Midbrain (tissue), 1 donor: ENCODE data around the gene SEPTIN8.

Experiments used
- DNase-seq: peaks from one replicate; lab custom pipeline; 2025; lab: John Stamatoyannopoulos, UW

The SEPTIN8 gene, protein sequence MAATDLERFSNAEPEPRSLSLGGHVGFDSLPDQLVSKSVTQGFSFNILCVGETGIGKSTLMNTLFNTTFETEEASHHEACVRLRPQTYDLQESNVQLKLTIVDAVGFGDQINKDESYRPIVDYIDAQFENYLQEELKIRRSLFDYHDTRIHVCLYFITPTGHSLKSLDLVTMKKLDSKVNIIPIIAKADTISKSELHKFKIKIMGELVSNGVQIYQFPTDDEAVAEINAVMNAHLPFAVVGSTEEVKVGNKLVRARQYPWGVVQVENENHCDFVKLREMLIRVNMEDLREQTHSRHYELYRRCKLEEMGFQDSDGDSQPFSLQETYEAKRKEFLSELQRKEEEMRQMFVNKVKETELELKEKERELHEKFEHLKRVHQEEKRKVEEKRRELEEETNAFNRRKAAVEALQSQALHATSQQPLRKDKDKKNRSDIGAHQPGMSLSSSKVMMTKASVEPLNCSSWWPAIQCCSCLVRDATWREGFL

DNA sequence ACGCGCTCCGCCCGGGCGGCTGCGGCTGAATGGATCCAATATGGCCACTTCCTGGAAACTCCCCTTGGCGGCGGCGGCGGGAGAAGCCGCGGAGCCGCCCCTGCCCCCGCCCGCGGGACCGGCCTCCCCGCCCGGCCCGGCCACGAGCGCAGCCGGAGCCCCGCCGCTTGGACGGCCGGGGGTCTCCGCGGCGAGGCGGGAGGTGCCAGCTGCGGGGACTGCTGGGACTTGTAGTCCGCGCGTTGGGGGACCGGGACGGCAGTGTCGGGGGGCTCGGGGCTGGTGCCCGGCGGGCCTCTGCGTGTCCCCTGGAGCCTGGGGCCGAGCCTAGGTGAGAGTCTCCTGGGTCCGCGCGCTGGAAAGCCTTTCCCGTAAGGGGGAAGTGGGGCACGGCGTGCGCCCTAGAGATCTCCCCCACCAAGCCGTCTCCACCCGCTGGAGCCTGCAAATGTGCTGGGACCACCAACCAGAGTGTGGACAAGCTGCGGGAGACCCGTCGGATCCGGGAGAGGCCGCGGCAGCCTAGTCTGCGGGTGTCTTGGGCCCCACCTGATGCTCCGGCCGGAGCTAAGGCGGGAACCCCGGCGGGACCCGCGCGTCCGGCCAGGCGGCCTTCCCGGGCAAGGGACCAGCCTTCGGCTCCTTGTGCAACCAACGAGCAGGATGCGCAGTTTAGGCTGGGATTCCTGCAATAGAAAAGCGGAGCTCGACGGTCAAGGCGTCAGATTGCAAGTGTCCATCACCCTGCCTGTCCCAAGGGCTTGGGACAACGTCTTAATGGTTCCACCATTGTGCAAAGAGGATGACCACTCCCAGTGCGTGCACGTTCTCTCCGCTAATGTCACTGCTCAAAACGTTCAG, at the start of gene SEPTIN8:
SEPTIN8 (minus strand) TSS at position 31 of the 861 bp plus-strand sequence. CDS start 102 bp downstream, outside the sequence.
- DNase-seq, result peak; percentile 74

DNA sequence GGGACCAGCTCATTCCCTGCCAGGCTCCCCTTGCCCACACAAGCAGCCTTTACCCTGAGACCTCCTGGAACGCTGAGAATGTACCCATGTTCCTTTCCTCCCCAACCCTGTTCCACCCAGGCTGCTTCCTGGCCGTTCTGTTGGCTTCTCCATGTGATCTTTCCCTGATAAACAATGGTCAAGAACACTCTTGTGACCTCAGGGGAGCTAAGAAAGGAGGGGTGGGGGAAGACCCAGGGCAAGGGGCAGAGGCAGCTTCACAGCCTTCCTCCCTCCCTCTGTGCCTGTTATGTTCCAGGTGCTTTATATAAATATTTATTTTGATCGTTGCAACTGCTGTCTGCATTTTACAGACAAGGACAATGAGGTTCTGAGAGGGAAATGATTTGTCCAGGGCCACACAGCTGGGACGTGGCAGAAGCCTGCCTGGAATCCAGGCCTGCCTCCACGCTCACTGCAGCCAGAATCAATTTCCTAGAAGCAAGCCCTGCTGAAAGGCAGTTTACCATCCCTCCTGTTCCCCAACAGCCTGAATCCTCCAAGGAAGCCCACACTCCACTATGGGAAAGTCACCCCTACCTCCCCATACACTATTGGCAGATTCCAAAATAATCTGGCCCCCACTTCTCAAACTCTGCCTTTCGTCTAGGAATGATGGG, 49.5 kb upstream of the SEPTIN8 start:
- no peak for DNase-seq

DNA sequence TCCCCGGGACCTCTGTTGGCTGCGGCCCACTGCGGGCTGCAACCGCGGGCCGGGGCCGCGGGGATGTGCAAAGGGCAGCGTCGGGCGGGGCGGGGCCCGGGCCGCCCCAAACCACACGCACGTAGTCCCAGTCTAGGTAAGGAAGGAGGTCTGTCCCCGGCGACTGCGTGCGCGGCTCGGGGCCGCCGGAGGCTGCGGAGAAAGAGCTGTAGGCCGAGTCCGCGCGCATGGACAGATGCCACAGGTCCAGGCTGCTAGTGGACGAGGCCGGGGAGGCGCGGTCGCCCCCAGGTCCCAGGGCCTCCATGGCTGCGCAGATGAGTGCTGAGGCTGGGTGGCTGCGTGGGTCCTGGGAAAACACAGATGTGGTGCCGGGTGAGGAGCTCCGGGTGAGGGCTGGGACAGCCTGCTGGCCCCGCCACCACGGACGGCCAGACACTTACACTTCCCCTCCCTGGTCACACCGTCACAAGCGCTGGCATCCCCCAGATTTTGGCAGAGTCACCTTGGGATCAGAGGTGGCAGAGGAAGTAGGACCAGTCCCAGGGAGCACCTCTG, 48.9 kb upstream of the SEPTIN8 start:
- no peak for DNase-seq

DNA sequence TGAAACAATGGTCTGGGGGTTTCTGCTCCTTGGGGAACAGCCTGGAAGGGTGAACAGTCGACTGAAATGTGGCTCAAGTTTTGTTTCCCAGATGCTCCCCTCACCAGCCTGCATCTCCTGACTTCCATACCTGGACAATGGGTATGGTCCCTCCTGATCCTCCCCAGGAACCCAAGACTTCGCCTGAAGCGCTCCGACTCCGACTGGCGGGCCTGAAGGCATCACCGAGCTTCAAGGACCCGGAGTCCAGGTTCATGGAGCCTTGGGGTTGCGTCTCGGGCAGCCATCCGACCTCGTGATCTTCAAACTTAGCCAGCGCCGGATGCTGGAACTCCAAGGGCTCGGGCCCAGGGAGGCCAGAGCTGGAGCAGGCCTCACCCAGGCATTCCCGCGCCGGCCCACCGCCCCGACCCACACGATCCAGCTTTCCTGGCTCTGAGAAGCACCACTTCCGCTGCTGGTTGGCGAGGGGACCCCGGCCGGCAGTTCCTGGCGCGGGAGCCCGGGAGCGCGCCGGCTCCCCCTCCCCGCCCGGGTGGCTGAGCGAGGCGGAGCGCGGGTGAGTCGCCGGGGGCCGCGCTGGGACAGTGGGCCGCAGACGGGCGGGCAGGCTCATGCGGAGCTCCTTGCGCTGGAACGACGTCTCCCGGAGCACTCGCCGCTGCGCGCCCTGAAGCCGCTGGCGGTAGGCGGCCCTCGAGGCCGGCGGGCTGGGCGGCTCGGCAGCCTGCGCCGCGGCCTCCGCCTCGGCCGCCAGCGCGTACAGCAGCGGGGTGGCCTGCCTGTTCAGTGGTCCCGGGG, 48.2 kb upstream of the SEPTIN8 start:
- DNase-seq, result no peak

DNA sequence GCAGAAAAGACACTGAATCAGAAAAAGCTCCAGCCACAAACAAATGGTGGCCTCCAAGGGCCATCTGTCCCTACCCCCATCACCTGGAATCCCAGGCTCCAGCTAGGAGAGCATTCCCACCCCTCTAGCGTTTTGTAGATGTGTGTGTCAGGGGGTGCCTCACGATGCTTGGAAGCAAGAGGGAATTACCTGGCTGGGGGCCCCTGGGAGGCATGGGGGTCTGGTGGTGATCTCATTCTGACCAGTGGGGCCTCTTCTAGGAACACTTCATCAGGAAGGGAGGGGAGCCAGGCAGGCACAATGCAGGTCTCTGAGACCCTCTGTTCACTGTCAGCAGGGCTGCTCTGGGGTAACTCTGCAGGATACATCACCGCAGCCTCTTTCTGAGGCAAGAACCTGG, 47.4 kb upstream of the SEPTIN8 start:
- no peak for DNase-seq

DNA sequence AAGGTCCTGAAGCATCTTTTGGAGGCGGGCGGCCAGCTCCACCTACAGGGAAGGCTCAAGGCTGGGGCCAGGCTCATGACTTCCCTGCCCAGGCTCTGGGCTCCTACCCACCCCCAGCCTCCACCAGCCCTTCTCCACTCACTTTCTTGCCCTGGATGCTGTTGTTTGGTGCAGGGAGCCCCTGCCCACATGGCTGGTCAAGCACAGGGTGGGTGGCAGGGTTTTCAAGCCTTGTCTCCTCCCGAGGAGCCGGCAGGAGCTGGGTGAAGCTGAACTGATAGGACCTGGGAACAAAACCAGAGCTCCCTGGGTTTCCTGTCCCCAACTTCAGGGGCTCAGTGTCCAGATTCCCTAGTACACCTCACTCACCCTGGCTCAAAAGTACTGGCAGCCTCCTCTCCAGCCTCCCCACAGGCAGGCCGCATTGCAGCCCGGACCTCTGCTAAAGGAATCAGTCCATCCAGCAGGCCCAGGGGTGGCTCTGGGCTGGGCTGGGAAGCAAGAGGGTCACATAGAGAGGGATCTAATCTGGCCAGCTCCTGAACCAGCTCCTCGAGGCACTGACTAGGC, 46.5 kb upstream of the SEPTIN8 start:
- DNase-seq, result no peak

DNA sequence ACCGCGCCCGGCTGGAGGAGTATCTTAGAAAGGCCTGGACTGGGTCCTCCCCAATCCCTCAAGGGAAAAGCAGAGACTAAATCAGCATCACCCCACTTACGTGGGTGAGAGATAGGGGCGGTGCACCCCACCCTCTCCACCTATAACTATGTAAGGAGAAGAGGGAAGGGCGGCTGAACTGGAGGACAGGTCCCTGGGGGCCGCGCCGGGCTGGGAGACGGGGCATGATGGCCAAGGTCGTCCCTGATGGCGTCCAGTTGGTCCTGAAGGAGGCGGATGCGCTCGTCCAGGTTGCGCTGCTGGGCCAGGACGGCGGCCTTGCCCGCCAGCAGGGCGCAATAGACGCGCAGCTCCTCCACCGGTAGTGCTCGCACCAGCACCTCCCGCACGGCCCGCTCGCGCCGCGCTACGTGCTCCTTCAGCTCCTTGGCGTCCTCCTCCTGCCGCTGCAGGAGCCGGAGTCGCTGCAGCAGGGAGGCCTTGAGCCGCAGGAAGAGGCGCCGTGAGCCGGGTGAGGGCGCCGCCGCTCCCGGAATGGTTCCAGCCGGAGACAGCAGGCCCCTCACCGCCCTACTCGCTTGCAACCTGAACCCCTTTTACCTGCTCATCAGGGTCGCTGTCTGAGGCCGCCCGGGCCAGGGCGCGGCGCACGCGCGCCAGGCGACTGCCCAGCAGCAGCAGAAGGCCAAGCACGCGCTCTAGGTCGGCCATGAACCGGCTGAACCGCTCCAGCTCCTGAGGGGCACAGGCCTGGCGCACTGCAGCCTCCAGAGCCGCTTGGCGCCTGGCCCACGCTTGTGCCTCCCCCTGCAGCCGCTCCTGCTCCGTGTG, 45.8 kb upstream of the SEPTIN8 start:
- DNase-seq, result no peak

DNA sequence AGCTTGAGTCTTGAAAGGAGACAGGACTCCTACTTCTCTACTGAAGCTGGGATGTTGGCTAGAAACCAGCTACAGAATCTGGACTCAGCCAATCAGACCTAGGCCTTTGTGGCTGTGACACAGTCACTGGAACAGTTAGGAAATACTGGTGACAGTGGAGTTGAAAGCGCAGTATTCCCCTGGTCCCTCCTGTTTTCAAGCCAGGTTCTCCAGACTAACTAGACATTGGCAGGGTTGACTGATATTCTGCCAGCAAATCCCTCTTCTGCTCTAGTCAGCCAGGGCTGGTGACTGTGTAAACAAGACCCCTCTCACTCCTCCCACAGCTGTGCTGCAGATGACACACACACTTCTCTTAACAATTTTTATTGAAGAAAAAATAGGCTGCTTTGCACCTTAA, 44.8 kb upstream of the SEPTIN8 start:
- DNase-seq, result peak; percentile 68

DNA sequence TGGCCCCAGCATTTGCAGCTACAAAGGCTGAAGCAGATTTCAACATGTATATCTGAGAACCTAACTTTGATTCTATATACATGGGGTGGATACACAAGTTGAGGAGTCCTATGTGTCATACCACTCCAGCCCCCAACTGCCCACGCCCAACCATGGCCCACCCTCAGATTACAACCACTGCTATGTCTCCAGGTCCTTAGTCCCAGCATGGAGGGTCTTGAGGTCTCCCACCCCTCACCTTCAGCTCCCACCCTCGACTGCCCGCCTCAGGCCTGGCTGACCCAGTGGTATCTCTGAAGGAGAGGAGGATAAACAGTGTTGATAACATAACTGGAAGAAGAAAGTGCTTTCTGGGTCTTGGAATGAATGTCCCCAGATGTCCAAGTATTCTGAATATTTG, 44.3 kb upstream of the SEPTIN8 start:
- no peak for DNase-seq

DNA sequence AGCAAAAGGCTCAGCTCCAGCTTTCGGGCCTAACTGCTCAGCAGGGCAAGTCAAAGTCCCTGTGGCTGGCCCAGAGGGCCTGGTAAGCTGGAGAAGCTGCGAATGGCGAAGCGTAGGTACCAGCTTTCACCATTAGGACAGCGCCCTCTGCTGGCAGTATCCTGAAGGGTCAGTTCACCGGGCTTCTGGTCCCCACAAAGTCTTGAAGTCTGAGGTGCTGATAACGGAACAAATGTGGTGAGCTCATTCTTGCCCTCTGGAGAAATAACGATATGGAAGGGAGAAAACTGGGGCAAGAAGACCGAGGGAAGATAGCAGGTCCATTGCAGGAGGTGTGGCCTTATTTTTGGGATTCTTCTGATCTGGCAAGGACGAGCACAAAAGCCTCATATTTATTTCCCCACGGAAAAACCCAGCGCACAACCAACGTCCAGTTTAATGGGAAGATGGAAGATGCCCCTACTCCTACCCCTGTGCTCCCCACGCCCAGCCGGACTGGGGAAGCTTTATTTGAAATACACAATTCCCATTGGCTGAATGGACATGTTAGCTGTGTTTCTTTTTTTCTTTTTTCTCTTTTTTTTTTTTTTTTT, 43.2 kb upstream of the SEPTIN8 start:
- peak; percentile 96 for DNase-seq

DNA sequence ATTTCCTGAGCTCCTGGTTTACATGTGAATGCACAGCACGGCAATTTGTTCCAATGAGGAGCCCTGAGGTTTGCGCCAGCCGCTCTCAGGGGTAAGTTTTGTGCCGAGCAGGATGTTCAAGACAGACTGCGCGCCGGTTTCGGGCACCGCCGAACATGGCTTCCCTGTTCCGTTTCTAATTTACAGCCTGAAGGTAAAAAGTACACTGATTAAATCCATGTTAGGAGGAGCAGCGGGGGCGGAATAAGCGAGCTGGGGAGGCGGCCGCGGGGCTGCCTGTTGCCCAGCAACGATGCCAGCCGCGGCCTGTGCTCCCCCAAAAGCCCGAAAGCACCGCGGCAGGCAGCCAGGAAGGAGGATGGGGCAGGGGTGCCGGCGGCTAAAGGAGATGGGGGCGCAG, 42.4 kb upstream of the SEPTIN8 start:
- DNase-seq, result peak; percentile 57

DNA sequence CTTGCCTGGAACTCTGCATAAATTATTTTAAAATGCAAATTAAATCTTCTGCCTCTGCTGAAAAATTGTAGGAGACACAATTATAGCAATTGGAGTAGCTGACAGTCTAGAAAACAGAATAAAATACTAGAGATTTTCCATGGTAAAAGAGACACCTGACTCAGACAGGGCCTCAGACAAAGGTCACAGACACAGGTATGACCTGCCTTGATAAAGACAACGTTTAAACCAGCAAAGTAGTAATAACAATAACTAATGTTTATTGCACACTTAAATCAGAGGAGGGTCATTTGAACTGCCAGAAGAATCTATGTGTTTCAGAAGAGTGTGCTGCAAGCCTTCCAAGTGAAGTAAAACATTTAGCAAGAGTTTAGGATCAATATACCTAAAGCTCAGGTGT, 40.0 kb upstream of the SEPTIN8 start:
- no peak for DNase-seq

DNA sequence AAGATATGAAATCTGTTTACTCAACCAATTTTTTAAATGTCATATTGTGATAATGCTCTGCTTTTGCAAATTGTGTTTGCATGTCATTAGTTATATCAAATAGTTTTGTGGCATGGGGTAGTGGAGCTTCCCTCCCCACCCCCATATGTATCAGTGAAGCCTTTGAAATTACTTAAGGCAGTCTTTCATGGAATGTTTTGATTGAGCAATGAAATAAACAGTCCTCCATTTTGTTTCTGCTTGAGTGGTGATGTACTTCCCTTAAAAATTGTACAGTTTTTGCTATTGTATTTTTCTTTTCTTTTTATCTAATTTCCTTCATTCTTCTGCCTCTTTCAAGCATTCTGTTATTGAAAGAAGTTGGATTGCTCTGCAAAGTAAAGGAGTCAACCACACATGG, 39.5 kb upstream of the SEPTIN8 start:
- DNase-seq, result no peak

DNA sequence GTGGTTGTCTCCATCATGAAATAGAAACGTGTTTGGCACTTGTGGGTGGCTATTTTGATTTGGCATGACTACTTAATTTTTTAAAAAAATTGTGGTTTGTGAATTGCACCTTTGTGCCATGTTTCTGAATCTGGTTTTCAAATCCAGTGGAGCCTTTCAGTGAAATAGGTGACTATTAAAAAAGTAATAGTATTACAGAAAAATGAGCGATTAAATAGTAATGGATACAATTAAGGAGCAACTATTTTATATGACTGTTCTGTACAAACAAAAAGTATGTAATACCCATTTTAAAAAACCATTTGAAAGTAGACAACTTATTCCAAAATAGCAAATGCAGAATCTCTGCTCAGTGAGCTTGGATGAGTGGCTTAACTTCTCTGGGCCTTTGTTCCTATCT, 39.0 kb upstream of the SEPTIN8 start:
- no peak for DNase-seq

DNA sequence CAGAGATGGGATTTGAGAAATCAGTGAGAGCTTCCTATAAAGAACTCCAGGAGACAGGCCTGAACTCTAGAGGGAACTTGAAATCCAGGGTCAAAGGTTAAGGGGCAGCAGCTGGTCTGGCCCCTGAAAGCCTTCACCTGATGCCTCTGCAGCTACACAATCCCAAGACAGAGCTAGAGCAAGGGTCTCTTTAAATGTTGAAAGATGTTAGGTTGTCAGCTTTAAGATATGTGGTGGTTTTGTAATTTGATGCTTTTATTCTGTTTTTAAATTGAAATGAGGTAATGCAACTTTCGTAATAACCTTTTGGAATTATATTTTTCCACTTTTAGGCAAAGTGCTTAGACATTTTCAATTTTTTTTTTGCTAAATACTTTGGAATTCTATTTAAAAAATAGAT, 38.4 kb upstream of the SEPTIN8 start:
- no peak for DNase-seq

DNA sequence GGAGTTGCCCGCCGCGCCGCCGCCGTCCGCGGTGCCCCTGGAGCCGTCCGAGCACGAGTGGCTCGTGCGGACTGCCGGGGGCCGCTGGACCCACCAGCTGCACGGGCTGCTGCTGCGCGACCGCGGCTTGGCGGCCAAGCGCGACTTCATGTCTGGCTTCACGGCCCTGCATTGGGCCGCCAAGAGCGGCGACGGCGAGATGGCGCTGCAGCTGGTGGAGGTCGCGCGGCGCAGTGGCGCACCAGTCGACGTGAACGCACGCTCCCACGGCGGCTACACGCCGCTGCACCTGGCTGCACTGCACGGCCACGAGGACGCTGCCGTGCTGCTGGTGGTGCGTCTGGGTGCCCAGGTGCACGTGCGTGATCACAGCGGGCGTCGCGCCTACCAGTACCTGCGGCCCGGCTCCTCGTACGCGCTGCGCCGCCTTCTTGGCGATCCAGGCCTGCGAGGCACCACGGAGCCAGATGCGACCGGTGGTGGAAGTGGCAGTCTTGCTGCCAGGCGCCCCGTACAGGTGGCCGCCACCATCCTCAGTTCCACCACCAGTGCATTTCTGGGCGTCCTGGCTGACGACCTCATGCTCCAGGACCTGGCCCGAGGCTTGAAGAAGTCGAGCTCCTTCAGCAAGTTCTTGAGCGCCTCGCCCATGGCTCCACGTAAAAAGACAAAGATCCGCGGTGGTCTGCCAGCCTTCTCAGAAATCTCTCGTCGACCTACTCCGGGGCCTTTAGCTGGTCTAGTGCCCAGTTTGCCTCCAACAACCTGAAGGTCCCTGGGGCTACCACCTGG, 37.7 kb upstream of the SEPTIN8 start:
- no peak for DNase-seq

DNA sequence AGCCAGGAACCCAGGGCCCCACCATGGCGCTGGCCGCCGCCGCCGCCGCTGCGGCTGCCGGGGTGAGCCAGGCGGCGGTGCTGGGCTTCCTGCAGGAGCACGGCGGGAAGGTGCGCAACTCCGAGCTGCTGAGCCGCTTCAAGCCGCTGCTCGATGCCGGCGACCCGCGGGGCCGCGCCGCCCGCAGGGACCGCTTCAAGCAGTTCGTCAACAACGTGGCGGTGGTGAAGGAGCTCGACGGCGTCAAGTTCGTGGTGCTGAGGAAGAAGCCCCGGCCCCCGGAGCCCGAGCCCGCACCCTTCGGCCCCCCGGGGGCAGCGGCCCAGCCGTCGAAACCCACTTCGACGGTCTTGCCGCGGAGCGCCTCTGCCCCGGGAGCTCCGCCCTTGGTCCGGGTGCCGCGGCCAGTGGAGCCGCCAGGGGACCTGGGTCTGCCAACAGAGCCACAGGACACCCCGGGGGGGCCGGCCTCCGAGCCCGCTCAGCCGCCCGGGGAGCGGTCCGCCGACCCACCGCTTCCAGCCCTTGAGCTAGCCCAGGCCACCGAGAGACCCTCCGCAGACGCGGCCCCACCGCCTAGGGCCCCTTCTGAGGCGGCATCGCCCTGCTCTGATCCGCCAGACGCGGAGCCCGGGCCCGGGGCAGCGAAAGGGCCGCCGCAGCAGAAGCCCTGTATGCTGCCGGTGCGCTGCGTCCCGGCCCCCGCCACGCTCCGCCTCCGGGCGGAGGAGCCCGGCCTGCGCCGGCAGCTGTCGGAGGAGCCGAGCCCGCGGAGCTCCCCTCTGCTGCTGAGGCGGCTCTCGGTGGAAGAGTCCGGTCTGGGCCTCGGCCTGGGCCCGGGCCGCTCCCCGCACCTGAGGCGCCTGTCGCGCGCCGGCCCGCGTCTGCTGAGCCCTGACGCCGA, 36.8 kb upstream of the SEPTIN8 start:
- peak; percentile 43 for DNase-seq
